ENCODE measurements around the gene LYSET.

- TF ChIP-seq SIN3A (IDR thresholded peaks at IDR 0.05; ENCODE audit: borderline replicate concordance, low read depth, low read length) (no peak), RCOR1 (IDR thresholded peaks at IDR 0.05; ENCODE audit: low read length) (no peak), EP300 (IDR thresholded peaks at IDR 0.05; ENCODE audit: borderline replicate concordance in 1 of 2, low read depth in 1 of 2, low read length in 1 of 2) (no peak), RFX5 (IDR thresholded peaks at IDR 0.05; ENCODE audit: low read length) (no peak), FOXJ3 (CRISPR knock-in tag; IDR thresholded peaks at IDR 0.05) (no peak), CTCF (IDR thresholded peaks at IDR 0.05) (no peak), YY1 (IDR thresholded peaks at IDR 0.05; ENCODE audit: low read depth) (no peak), POLR2AphosphoS5 (IDR thresholded peaks at IDR 0.05; ENCODE audit: low read depth, low read length) (no peak), GATA2 (CRISPR knock-in tag; IDR thresholded peaks at IDR 0.05) (no peak)
Observed at GRCh38 chr14:93195316-93195999, 10.3 kb downstream of the LYSET start.
